HG02610 (cell line): ENCODE results near the gene SLC25A39.
"Not testable (repeated sequence)": the region's sequence is repeated elsewhere in the genome, so short reads cannot be mapped to it uniquely, and the experiment has no call there.

Experiments
- ATAC-seq: cut with Tn5 transposase; IDR thresholded peaks from one replicate; pipeline ENCODE4 v1.9.1; 2021; ENCODE audit warnings: mild to moderate bottlenecking, moderate library complexity; ENCODE audit not compliant: unreplicated experiment

Gene SLC25A39

GRCh38 chr17:44324571-44325275 is at the start of gene SLC25A39:
SLC25A39 (minus strand) TSS chr17:44324823; CDS start chr17:44323562, 1,261 bp downstream.
- ATAC-seq, result peak; percentile 56

GRCh38 chr17:44372036-44372435 is 47.4 kb upstream of the SLC25A39 start:
- no peak for ATAC-seq

- ATAC-seq, result not testable (repeated sequence)
Measured at GRCh38 chr17:44369414-44370023, 44.9 kb upstream of the SLC25A39 start.

GRCh38 chr17:44368391-44369243 is 44.0 kb upstream of the SLC25A39 start:
- ATAC-seq, result not testable (repeated sequence)

GRCh38 chr17:44367231-44367979 is 42.8 kb upstream of the SLC25A39 start:
- no peak for ATAC-seq

- not testable (repeated sequence) for ATAC-seq
Measured at GRCh38 chr17:44365051-44365450, 40.4 kb upstream of the SLC25A39 start.

- ATAC-seq, result peak; percentile 44
Measured at GRCh38 chr17:44363613-44364159, 39.1 kb upstream of the SLC25A39 start, which contains the start of gene FAM171A2. FAM171A2 (minus strand) TSS chr17:44363853; CDS start chr17:44363714, 139 bp downstream.

- ATAC-seq, result no peak
Measured at GRCh38 chr17:44362949-44363612, 38.5 kb upstream of the SLC25A39 start.

GRCh38 chr17:44362459-44362948 is 37.9 kb upstream of the SLC25A39 start:
- no peak for ATAC-seq

GRCh38 chr17:44361292-44362260 is 37.0 kb upstream of the SLC25A39 start:
- ATAC-seq, result no peak

GRCh38 chr17:44360826-44361225 is 36.2 kb upstream of the SLC25A39 start:
- no peak for ATAC-seq

- no peak for ATAC-seq
Measured at GRCh38 chr17:44360144-44360533, 35.5 kb upstream of the SLC25A39 start.

- no peak for ATAC-seq
Measured at GRCh38 chr17:44359458-44360143, 35.0 kb upstream of the SLC25A39 start.

GRCh38 chr17:44359006-44359405 is 34.4 kb upstream of the SLC25A39 start:
- no peak for ATAC-seq

- no peak for ATAC-seq
Measured at GRCh38 chr17:44358066-44358465, 33.4 kb upstream of the SLC25A39 start.

- no peak for ATAC-seq
Measured at GRCh38 chr17:44356241-44356640, 31.6 kb upstream of the SLC25A39 start.

- no peak for ATAC-seq
Measured at GRCh38 chr17:44355642-44356099, 31.0 kb upstream of the SLC25A39 start.
